Neural cell (in vitro differentiated cells): ENCODE results near the gene PLAC9. TPM values are rescaled to one million over a fixed set of nuclear protein-coding genes. Genes with fewer than 3 reads are reported as not detected.

Source experiments
- H2AFZ ChIP-seq: fragments of 200-600, 300-800 bp; sonication (generic), shearing (Covaris generic); 2 replicates; pipeline ENCODE4 v1.6.0; 2014; ENCODE audit warnings: low read depth, mild to moderate bottlenecking, antibody characterized with exemption, low read length, moderate library complexity
- H3F3A ChIP-seq: fragments of 200-600 bp; shearing (Covaris generic); 2 replicates; pipeline ENCODE4 v1.6.1; 2016; ENCODE audit warnings: mild to moderate bottlenecking, moderate library complexity, mixed read lengths, antibody characterized with exemption, low read length; ENCODE audit not compliant: insufficient read depth, poor library complexity, severe bottlenecking
- H3K27ac ChIP-seq: fragments of 200-600, 300-800 bp; sonication (generic), shearing (Covaris generic); 2 replicates; pipeline ENCODE4 v1.5.1; 2014; ENCODE audit warnings: mild to moderate bottlenecking, low read length, moderate library complexity
- H3K27me3 ChIP-seq: fragments of 300-800, 200-600 bp; sonication (generic), shearing (Covaris generic); 2 replicates; pipeline ENCODE4 v1.6.0; 2014; ENCODE audit warnings: mild to moderate bottlenecking, low read depth, low read length, moderate library complexity; ENCODE audit not compliant: insufficient read depth
- H3K36me3 ChIP-seq: fragments of 300-800, 200-600 bp; sonication (generic), shearing (Covaris generic); 2 replicates; pipeline ENCODE4 v1.5.1; 2014; ENCODE audit warnings: mild to moderate bottlenecking, antibody characterized with exemption, low read length, moderate library complexity; ENCODE audit not compliant: insufficient read depth
- H3K4me2 ChIP-seq: fragments of 300-800, 200-600 bp; sonication (generic), shearing (Covaris generic); 2 replicates; pipeline ENCODE4 v1.6.0; 2014; ENCODE audit warnings: mild to moderate bottlenecking, low read length
- H3K4me3 ChIP-seq: fragments of 300-800, 200-600 bp; sonication (generic), shearing (Covaris generic); 2 replicates; pipeline ENCODE4 v1.5.1; 2014; ENCODE audit warnings: mild to moderate bottlenecking, low read length, moderate library complexity
- H3K79me2 ChIP-seq: fragments of 200-600 bp; shearing (Covaris generic); replicated peaks from 2 replicates; pipeline ENCODE4 v1.6.0; 2014; ENCODE audit warnings: mild to moderate bottlenecking, low read length, moderate library complexity; ENCODE audit not compliant: insufficient read depth
- H3K9ac ChIP-seq: fragments of 300-800, 200-600 bp; sonication (generic), shearing (Covaris generic); 2 replicates; pipeline ENCODE4 v1.6.1; 2016; ENCODE audit warnings: mild to moderate bottlenecking, low read length, mixed read lengths
- H3K9me2 ChIP-seq: fragments of 200-600 bp; shearing (Covaris generic); 2 replicates; pipeline ENCODE4 v1.6.1; 2016; ENCODE audit warnings: mild to moderate bottlenecking, low read length, mixed read lengths; ENCODE audit not compliant: insufficient read depth
- H3K9me3 ChIP-seq: fragments of 200-600, 300-800 bp; sonication (generic), shearing (Covaris generic); 2 replicates; pipeline ENCODE4 v1.6.1; 2016; ENCODE audit warnings: mild to moderate bottlenecking, mixed run types, low read length, moderate library complexity, mixed read lengths
- H4K20me1 ChIP-seq: fragments of 200-600 bp; shearing (Covaris generic); 2 replicates; pipeline ENCODE4 v1.6.1; 2016; ENCODE audit warnings: mild to moderate bottlenecking, mixed run types; ENCODE audit not compliant: insufficient read depth
- EP300 ChIP-seq: fragments of 450-650 bp; conservative IDR thresholded peaks from 2 replicates; pipeline ENCODE4 v1.6.1; 2014; ENCODE audit warnings: antibody characterized with exemption, mild to moderate bottlenecking, moderate library complexity; ENCODE audit not compliant: poor library complexity, severe bottlenecking
- EZH2 ChIP-seq: fragments of 200-600, 300-800 bp; shearing (Covaris generic), sonication (generic); IDR thresholded peaks from 2 replicates; pipeline ENCODE4 v1.6.1; 2014; ENCODE audit warnings: antibody characterized with exemption, low read length, borderline replicate concordance, mild to moderate bottlenecking; ENCODE audit not compliant: insufficient read depth, poor library complexity, severe bottlenecking
- MXI1 ChIP-seq: fragments of 450-650 bp; conservative IDR thresholded peaks from 2 replicates; pipeline ENCODE4 v1.6.1; 2014; ENCODE audit warnings: antibody characterized with exemption, mild to moderate bottlenecking; ENCODE audit not compliant: poor library complexity, severe bottlenecking
- POLR2AphosphoS5 ChIP-seq: IDR thresholded peaks from 2 replicates; pipeline ENCODE4 v1.6.1; 2012
- RAD21 ChIP-seq: fragments of 450-650 bp; conservative IDR thresholded peaks from 2 replicates; pipeline ENCODE4 v1.6.1; 2014; ENCODE audit warnings: antibody characterized with exemption, mild to moderate bottlenecking, moderate library complexity
- SMC3 ChIP-seq: fragments of 450-650 bp; conservative IDR thresholded peaks from 2 replicates; pipeline ENCODE4 v1.6.1; 2014; ENCODE audit warnings: antibody characterized with exemption, mild to moderate bottlenecking, moderate library complexity; ENCODE audit not compliant: poor library complexity
- TAF1 ChIP-seq: IDR thresholded peaks from 2 replicates; pipeline ENCODE4 v1.6.1; 2012; ENCODE audit warnings: low read depth
- polyA plus RNA-seq: library from polyadenylated mRNA; depleted of rRNA; stranded (reverse); fragments of >200 nt; gene quantifications from 2 replicates; pipeline ENCODE4 v1.2.3, GENCODE V29; 2014
- TF ChIP-seq, protein P1 (sequence below): fragments of 450-650 bp; IDR thresholded peaks from 2 replicates; pipeline ENCODE4 v1.5.1; 2014; ENCODE audit warnings: antibody characterized with exemption, mild to moderate bottlenecking, moderate library complexity; ENCODE audit not compliant: poor library complexity, severe bottlenecking
- TF ChIP-seq, protein P2 (sequence below): IDR thresholded peaks from 2 replicates; pipeline ENCODE4 v1.6.1; 2012; ENCODE audit warnings: borderline replicate concordance

Gene PLAC9
- polyA plus RNA-seq, 1 donor from 2014 or later = not detected

DNA sequence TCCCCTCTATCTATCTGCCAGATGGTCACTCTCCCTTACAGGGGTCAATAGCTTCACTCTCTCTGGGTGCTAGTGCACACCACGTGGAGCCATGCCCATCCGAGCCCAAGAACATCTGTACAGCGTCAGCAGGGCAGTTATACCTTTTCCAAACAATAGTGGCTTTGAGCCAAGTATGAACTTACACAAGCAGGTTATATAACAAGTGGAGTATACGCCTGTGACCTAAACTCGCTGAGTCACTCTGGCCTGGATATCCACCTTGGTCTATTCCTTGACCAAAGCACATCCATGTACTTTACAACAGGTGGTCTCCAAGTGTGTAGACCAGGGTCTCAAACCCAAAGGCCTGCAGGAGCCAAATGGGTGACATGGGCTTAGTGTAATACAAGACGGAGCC is 20.3 kb downstream of the PLAC9 start:
- H3K27ac ChIP-seq = no peak overlapping the region
- TF ChIP-seq RAD21 (no peak), EZH2 (no peak), POLR2AphosphoS5 (no peak), SMC3 (no peak), EP300 (no peak), MXI1 (no peak), TAF1 (no peak)
- TF ChIP-seq, protein P1, sequence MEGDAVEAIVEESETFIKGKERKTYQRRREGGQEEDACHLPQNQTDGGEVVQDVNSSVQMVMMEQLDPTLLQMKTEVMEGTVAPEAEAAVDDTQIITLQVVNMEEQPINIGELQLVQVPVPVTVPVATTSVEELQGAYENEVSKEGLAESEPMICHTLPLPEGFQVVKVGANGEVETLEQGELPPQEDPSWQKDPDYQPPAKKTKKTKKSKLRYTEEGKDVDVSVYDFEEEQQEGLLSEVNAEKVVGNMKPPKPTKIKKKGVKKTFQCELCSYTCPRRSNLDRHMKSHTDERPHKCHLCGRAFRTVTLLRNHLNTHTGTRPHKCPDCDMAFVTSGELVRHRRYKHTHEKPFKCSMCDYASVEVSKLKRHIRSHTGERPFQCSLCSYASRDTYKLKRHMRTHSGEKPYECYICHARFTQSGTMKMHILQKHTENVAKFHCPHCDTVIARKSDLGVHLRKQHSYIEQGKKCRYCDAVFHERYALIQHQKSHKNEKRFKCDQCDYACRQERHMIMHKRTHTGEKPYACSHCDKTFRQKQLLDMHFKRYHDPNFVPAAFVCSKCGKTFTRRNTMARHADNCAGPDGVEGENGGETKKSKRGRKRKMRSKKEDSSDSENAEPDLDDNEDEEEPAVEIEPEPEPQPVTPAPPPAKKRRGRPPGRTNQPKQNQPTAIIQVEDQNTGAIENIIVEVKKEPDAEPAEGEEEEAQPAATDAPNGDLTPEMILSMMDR = no peak
- TF ChIP-seq, protein P2, sequence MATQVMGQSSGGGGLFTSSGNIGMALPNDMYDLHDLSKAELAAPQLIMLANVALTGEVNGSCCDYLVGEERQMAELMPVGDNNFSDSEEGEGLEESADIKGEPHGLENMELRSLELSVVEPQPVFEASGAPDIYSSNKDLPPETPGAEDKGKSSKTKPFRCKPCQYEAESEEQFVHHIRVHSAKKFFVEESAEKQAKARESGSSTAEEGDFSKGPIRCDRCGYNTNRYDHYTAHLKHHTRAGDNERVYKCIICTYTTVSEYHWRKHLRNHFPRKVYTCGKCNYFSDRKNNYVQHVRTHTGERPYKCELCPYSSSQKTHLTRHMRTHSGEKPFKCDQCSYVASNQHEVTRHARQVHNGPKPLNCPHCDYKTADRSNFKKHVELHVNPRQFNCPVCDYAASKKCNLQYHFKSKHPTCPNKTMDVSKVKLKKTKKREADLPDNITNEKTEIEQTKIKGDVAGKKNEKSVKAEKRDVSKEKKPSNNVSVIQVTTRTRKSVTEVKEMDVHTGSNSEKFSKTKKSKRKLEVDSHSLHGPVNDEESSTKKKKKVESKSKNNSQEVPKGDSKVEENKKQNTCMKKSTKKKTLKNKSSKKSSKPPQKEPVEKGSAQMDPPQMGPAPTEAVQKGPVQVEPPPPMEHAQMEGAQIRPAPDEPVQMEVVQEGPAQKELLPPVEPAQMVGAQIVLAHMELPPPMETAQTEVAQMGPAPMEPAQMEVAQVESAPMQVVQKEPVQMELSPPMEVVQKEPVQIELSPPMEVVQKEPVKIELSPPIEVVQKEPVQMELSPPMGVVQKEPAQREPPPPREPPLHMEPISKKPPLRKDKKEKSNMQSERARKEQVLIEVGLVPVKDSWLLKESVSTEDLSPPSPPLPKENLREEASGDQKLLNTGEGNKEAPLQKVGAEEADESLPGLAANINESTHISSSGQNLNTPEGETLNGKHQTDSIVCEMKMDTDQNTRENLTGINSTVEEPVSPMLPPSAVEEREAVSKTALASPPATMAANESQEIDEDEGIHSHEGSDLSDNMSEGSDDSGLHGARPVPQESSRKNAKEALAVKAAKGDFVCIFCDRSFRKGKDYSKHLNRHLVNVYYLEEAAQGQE = no peak

DNA sequence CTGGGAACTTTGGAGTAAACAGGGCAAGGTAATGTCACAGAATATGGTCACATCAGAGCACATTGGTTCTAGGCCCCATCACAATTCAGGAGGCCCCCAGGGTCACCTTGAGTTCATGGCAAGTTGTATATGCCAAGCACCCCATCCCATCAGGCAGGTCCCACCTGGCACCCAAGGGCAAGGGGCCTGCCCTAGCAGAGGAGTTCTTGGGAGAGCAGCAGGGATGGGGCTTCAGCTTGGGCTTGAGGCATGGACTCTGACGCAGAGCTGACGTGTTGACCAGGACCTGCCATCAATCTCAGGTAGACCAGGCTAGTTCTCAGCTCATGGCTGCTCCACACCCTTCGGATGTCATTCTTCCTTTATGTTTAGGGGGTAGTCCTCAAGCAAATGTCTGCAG is 20.9 kb downstream of the PLAC9 start:
- Histone ChIP-seq H3K4me2 (no peak overlapping the region), H3F3A (no peaks in the 10 kb centered on the region), H3K9me3 (no peaks in the 10 kb centered on the region), H3K36me3 (no peaks in the 10 kb centered on the region), H3K9ac (no peak overlapping the region), H3K27ac (no peak overlapping the region), H3K79me2 (no peaks in the 10 kb centered on the region), H3K27me3 (no peaks in the 10 kb centered on the region), H3K4me3 (no peak overlapping the region), H3K9me2 (no peaks in the 10 kb centered on the region), H2AFZ (no peak overlapping the region), H4K20me1 (no peaks in the 10 kb centered on the region)
- TF ChIP-seq TAF1 (no peak), POLR2AphosphoS5 (no peak), EP300 (no peak), RAD21 (no peak), MXI1 (no peak), EZH2 (no peak), SMC3 (no peak)
- TF ChIP-seq, protein P2 = no peak
- TF ChIP-seq, protein P1 = no peak

More for the DNA sequence above, 20.3 kb downstream of the PLAC9 start:
- H4K20me1 ChIP-seq = no peaks in the 10 kb centered on the region
- no peaks in the 10 kb centered on the region for H3K79me2 ChIP-seq
- no peaks in the 10 kb centered on the region for H3K27me3 ChIP-seq
- no peak overlapping the region for H2AFZ ChIP-seq
- H3K9ac ChIP-seq = no peak overlapping the region
- no peaks in the 10 kb centered on the region for H3K36me3 ChIP-seq
- no peaks in the 10 kb centered on the region for H3K9me3 ChIP-seq
- no peak overlapping the region for H3K4me2 ChIP-seq
- no peaks in the 10 kb centered on the region for H3F3A ChIP-seq
- no peak overlapping the region for H3K4me3 ChIP-seq
- no peaks in the 10 kb centered on the region for H3K9me2 ChIP-seq
